ENCODE data around the gene LRP8. TPM values are rescaled to one million over a fixed set of nuclear protein-coding genes. Genes with fewer than 3 reads are reported as not detected.

The LRP8 gene
- total and polyA plus RNA-seq, 2 of the 13 experiments (the other 11 are each of a cell fraction or from before 2014, with no cell fraction given), result 17.3 to 17.4 TPM

DNA sequence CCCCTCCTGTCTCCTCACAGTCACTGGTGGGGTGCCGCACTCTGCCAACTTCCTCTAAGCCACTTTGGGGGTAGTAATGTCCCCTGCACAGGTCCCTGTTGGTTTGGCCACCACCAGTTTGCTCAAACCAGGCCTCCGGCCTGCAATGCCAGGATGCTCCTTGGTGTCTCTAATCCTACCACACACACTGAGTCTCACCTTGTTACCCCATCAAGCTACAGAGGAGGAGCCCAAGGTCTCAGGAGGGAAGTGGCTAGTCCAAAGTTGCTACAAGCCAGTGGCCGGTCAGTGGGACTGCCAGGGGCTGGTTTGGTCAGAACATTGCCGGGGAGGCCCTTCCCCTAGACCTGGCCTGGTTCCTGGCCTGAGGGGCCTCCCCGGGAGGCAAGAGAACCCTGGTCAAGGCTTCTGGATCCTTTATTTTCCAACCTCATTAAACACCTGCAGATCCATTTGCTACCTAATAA lies 21.5 kb upstream of the LRP8 start:
- no peaks in the 10 kb centered on the region for H3K4me1 ChIP-seq (ENCODE audit: insufficient read depth, low read length)
- no peak overlapping the region for H3K27ac ChIP-seq (ENCODE audit: extremely low read length, insufficient read depth, low read length)
- peaks cover 1 to 29% of the 10 kb centered on the region in 2 experiments; a peak in 3 of 5 replicates for H3K27me3 ChIP-seq (ENCODE audit: control insufficient read depth in 1 of 2, insufficient read depth in 2 of 2, low read length in 2 of 2)
- H3K9ac ChIP-seq (ENCODE audit: insufficient read depth, low read depth, low read length), result no peak overlapping the region
- in situ Hi-C loops (cut with HindIII; ENCODE audit: extremely low pct_ligation_motif_present, low pct_unique_long_range_greater_than_20kb) (no loop called here), intact Hi-C loops (cut with micrococcal nuclease; ENCODE audit: unreplicated experiment) (no loop called here)
- ChIA-PET CTCF (ENCODE audit: low intra/inter-chr PET ratio, low total read pairs) (no interaction called here), POLR2A (no interaction called here)
- DNase-seq (ENCODE audit: low spot score) (no peak), FAIRE-seq (no peak), ATAC-seq (peak; percentile 27; the same call in 1 of the 3 replicates)
- no peak overlapping the region for H3K4me3 ChIP-seq (replicated peaks in 1 of 3; ENCODE audit: insufficient read depth in 1 of 3, low read depth in 2 of 3, low read length in 3 of 3)
- no TSS peak for BruUV-seq (replicated peaks)
- TF ChIP-seq HOXA9 (CRISPR knock-in tag; IDR thresholded peaks at IDR 0.05; ENCODE audit: borderline replicate concordance) (no peak), NR2C2 (CRISPR knock-in tag; IDR thresholded peaks at IDR 0.05; ENCODE audit: borderline replicate concordance) (no peak)
- TF ChIP-seq, protein P1, sequence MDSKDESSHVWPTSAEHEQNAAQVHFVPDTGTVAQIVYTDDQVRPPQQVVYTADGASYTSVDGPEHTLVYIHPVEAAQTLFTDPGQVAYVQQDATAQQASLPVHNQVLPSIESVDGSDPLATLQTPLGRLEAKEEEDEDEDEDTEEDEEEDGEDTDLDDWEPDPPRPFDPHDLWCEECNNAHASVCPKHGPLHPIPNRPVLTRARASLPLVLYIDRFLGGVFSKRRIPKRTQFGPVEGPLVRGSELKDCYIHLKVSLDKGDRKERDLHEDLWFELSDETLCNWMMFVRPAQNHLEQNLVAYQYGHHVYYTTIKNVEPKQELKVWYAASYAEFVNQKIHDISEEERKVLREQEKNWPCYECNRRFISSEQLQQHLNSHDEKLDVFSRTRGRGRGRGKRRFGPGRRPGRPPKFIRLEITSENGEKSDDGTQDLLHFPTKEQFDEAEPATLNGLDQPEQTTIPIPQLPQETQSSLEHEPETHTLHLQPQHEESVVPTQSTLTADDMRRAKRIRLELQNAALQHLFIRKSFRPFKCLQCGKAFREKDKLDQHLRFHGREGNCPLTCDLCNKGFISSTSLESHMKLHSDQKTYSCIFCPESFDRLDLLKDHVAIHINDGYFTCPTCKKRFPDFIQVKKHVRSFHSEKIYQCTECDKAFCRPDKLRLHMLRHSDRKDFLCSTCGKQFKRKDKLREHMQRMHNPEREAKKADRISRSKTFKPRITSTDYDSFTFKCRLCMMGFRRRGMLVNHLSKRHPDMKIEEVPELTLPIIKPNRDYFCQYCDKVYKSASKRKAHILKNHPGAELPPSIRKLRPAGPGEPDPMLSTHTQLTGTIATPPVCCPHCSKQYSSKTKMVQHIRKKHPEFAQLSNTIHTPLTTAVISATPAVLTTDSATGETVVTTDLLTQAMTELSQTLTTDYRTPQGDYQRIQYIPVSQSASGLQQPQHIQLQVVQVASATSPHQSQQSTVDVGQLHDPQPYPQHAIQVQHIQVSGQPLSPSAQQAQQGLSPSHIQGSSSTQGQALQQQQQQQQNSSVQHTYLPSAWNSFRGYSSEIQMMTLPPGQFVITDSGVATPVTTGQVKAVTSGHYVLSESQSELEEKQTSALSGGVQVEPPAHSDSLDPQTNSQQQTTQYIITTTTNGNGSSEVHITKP (CRISPR knock-in tag; IDR thresholded peaks at IDR 0.05; ENCODE audit: low read depth), result no peak
- no peaks in the 10 kb centered on the region for H4K20me1 ChIP-seq (ENCODE audit: insufficient read depth, low read length)
- H2AFZ ChIP-seq (ENCODE audit: low read length), result no peak overlapping the region
- H3K9me3 ChIP-seq (ENCODE audit: low read length), result no peaks in the 10 kb centered on the region
- no peaks in the 10 kb centered on the region for H3K36me3 ChIP-seq (replicated peaks in 1 of 2; ENCODE audit: control insufficient read depth in 1 of 2, insufficient read depth in 2 of 2, low read length in 2 of 2)
- WGBS (ENCODE audit: low lambda C conversion rate), result 52% methylated on average over 4 of the region's 5 CpGs
- H3K4me2 ChIP-seq (ENCODE audit: low read depth, low read length), result no peak overlapping the region
- no peaks in the 10 kb centered on the region for H3K79me2 ChIP-seq (ENCODE audit: insufficient read depth, low read length)
